Bronchial epithelial cell (primary cell): ENCODE results near the gene HDAC10. TPM values are rescaled to one million over a fixed set of nuclear protein-coding genes. Genes with fewer than 3 reads are reported as not detected.
A peak's percentile ranks its signal among the peaks of the same experiment; 100 is the strongest.

ENCODE experiments used
- DNase-seq: peaks from one replicate; pipeline ENCODE4 v3.0.0-alpha.2; 2010; ENCODE audit warnings: low read depth
- FAIRE-seq: peaks from 2 replicates; lab custom pipeline; 2011; peaks lifted over from hg19 to GRCh38; lab: Jason Lieb, UNC
- H3K27me3 ChIP-seq: 2 replicates; pipeline ENCODE4 v1.5.1; 2011; ENCODE audit warnings: low read length; ENCODE audit not compliant: control insufficient read depth, insufficient read depth
- H3K36me3 ChIP-seq: 2 replicates; pipeline ENCODE4 v1.5.1; 2011; ENCODE audit warnings: low read length; ENCODE audit not compliant: control insufficient read depth, insufficient read depth
- H3K4me3 ChIP-seq: 2 replicates; pipeline ENCODE4 v1.5.1; 2011; ENCODE audit warnings: mild to moderate bottlenecking, low read depth, low read length, control low read depth
- CTCF ChIP-seq: IDR thresholded peaks from 2 replicates; pipeline ENCODE4 v1.5.1; 2011; ENCODE audit warnings: mild to moderate bottlenecking, moderate library complexity, low read length, control low read depth, inconsistent platforms; ENCODE audit not compliant: insufficient read depth, severe bottlenecking
- total RNA-seq: library from RNA; depleted of rRNA; stranded (reverse); fragments of >200 nt; gene quantifications from 2 replicates; pipeline ENCODE4 v1.2.1, GENCODE V29; 2014

HDAC10 gene
- total RNA-seq, 1 donor from 2014 or later, result 9.7 TPM

- DNase-seq, result no peak
Measured at GRCh38 chr22:50292643-50293440, 41.8 kb upstream of the HDAC10 start.

GRCh38 chr22:50289942-50290630 lies 39.0 kb upstream of the HDAC10 start:
- no peak for FAIRE-seq
- peaks cover 56% of the 10 kb centered on the region for H3K36me3 ChIP-seq
- no peak for DNase-seq
- H3K27me3 ChIP-seq, result no peaks in the 10 kb centered on the region
- no peak overlapping the region for H3K4me3 ChIP-seq
- TF ChIP-seq CTCF, result no peak

More at GRCh38 chr22:50292643-50293440, 41.8 kb upstream of the HDAC10 start:
- TF ChIP-seq CTCF, result no peak
- no peaks in the 10 kb centered on the region for H3K27me3 ChIP-seq
- FAIRE-seq, result no peak
- peak overlapping the region; percentile 21 for H3K4me3 ChIP-seq
- H3K36me3 ChIP-seq, result peaks cover 47% of the 10 kb centered on the region

- no peak for FAIRE-seq
- Histone ChIP-seq H3K27me3 (no peaks in the 10 kb centered on the region), H3K36me3 (peaks cover 59% of the 10 kb centered on the region)
Measured at GRCh38 chr22:50289151-50289941, 38.3 kb upstream of the HDAC10 start.

GRCh38 chr22:50287731-50288130 lies 36.7 kb upstream of the HDAC10 start:
- no peaks in the 10 kb centered on the region for H3K27me3 ChIP-seq
- no peak for TF ChIP-seq CTCF
- FAIRE-seq (no peak), DNase-seq (no peak)
- H3K4me3 ChIP-seq, result no peak overlapping the region
- H3K36me3 ChIP-seq, result peaks cover 61% of the 10 kb centered on the region

More at GRCh38 chr22:50289151-50289941, 38.3 kb upstream of the HDAC10 start:
- no peak for TF ChIP-seq CTCF
- no peak for DNase-seq
- no peak overlapping the region for H3K4me3 ChIP-seq

- FAIRE-seq (no peak), DNase-seq (no peak)
- Histone ChIP-seq H3K4me3 (no peak overlapping the region), H3K36me3 (peaks cover 66% of the 10 kb centered on the region), H3K27me3 (no peaks in the 10 kb centered on the region)
- TF ChIP-seq CTCF, result no peak
Measured at GRCh38 chr22:50286701-50287318, 35.7 kb upstream of the HDAC10 start.
